Measurements from ENCODE around the gene GPD2.

The GPD2 gene

DNA sequence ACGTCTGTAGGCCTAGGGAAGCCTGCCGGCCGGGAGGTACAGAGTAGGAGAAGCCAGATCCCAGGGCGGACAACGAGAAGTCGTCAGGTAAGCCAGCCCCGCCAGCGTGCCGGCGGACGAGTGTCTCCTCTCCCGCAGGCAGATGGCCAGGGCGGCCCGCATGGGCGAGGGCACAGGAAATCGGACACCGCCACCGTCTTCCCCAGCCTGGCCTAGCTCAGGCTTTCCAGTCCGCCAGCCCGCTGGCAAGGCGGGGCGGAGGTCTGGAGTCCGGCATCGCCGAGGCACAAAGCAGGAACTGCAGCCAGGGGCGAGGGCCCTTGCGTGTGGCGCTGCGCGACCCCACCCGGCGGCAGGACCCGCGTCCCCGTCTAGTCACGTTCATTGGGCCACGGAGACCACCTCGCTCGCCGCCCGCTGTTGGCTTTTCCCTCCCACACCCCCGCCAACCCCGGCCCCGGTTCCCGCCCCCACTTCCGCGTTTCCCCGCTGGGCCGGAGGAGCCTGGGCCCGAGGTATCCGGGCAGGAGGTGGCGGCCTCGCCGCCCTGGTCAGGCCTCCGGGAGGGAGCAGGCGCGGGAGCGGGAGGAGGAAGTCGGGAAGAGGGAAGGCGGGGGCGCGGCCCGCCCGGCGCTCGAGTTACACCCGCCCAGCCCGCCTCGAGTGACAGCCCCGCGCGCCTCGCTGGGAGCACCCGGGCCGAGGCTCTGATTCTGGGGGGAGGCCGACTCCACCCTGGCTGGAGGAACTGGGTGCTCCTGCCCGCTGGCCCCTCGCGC lies at the start of gene GPD2:
Gene GPD2, plus strand, starts transcription at position 662 of the 779 bp plus-strand sequence. CDS start 39,727 bp downstream, outside the sequence.
- DNase-seq (ENCODE audit: low read depth) = peak; percentile 26

GRCh38 chr2:156394033-156394741 lies 42.0 kb upstream of the GPD2 start:
- DNase-seq (ENCODE audit: low read depth) = no peak

GRCh38 chr2:156396126-156396525 lies 40.1 kb upstream of the GPD2 start:
- no peak for DNase-seq (ENCODE audit: low read depth)

GRCh38 chr2:156397229-156397628 lies 39.0 kb upstream of the GPD2 start:
- DNase-seq (ENCODE audit: low read depth) = no peak

DNA sequence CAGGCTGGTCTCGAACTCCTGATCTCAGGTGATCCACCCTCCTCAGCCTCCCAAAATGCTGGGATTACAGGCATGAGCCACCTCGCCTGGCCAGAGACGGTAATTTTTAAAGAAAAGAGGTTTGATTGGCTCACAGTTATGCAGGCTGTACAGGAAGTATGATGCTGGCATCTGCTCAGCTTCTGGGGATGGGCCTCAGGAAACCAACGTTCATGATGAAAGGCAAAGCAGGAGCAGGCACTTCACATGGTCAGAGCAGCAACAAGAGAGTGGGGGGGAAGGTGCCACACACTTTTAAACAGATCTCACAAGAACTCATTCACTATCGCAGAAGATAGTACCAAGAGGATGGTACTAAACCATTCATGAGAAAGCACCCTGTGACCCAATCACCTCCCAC lies 38.0 kb upstream of the GPD2 start:
- DNase-seq (ENCODE audit: low read depth) = no peak

DNA sequence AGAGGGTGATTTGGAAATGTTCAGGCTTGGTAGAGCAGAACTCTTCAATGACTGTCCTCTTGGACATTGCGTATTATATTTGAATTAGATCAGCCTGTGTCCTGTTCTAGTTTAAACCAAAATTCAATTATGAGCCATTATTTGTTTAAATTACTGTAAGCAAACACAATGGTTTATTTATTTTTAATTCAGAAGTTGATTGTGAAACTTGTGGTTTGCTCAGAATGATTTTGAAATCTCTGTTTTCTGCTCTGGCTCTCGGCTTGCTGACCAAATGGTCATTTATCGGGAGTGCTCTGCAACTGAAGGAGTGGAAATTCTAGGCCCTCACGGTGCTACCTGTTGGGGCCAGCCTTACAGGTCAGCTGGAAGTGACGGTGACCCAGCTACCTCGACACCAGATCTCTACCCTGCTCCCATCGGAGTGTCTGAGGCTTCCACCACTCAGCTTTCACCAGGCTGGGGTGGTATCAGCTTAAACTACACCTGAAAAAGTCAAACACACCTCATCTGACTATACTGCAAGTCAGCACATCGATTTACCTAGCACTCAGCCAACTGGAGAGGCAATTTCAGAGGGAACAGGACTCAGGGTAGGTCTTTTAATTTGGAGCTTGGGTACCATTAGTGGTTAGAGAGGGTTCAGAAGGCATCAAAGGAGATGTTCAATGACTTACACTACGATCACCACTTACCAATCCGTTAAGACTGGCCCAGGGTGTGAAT lies 36.8 kb upstream of the GPD2 start:
- DNase-seq (ENCODE audit: low read depth) = no peak

GRCh38 chr2:156399950-156400705 lies 36.1 kb upstream of the GPD2 start:
- no peak for DNase-seq (ENCODE audit: low read depth)

DNA sequence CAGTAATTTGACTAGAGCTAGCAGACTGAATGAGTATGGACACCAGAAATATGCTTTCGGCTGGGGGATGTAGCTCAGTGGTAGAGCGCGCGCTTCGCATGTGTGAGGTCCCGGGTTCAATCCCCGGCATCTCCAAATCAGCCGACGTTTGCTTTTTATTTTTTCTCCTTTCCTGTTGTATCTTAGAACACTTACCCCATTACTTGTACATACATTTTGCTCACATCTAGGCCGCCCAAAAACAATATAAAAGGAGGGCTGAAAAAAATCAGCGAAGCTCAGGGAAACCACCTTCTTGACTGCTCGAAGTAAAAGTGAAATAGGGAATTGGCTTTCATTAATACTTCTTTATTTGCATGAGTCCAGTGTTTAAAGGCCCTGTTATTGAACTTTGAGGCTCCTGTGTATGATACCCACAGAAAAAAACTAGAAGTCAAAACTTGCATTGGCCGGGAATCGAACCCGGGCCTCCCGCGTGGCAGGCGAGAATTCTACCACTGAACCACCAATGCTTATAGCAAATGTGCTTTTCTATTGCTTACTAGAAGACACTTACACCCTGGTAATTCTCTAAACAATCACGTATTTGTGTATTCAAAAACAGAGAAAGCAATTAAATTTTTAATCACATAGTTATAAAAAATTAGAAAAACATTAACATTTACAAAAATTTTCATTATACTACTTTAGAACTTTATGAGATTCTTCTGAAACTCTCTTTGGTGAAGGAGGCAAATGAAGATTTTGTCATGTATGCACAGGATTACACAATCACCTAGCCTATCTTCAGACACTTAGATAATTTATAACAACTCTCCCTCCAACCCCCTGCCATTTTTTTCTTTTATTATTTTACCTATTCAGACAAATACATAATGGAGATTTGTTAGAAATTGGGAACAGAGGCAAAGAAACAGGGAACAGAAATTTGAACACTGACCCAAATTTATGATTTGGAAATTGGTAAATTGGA lies 35.2 kb upstream of the GPD2 start:
- DNase-seq (ENCODE audit: low read depth) = peak; percentile 66

- no peak for DNase-seq (ENCODE audit: low read depth)
Measured at GRCh38 chr2:156401861-156402260, 34.3 kb upstream of the GPD2 start.

- DNase-seq (ENCODE audit: low read depth) = no peak
Measured at GRCh38 chr2:156405586-156405985, 30.6 kb upstream of the GPD2 start.

DNA sequence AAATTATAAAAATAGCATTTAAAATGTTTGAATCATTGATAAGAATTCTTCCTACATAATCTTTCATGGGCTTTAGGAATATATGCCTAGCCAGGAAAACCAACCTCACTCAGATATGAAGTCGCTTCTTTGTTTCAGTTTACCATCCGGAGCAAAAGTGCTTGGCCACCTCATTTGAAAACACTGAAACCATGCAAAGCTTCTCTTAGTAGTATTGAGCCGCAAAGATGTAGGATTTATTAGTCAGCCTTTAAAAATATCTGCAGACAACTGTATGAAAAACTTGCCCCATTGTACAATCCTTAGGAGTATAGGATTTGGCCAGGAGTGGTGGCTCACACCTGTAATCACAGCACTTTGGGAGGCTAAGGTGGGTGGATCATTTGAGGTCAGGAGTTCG lies 24.3 kb upstream of the GPD2 start:
- DNase-seq (ENCODE audit: low read depth) = no peak

DNA sequence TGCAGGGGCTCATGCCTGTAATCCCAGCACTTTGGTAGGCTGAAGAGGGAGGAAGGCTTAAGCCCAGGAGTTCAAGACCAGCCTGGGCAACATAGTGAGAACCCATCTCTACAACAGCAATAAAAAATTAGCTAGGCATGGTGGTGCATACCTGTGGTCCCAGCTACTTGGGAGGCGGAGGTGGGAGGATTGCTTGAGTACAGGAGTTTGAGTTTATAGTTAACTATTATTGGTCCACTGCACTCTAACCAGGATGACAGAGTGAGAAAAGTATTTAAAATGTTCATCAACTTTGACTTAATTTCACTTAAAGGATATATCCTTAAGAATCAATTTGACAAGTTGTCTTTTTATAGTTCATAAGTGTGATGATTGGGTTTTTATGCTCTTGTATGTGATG lies 14.3 kb upstream of the GPD2 start:
- DNase-seq (ENCODE audit: low read depth) = no peak

DNA sequence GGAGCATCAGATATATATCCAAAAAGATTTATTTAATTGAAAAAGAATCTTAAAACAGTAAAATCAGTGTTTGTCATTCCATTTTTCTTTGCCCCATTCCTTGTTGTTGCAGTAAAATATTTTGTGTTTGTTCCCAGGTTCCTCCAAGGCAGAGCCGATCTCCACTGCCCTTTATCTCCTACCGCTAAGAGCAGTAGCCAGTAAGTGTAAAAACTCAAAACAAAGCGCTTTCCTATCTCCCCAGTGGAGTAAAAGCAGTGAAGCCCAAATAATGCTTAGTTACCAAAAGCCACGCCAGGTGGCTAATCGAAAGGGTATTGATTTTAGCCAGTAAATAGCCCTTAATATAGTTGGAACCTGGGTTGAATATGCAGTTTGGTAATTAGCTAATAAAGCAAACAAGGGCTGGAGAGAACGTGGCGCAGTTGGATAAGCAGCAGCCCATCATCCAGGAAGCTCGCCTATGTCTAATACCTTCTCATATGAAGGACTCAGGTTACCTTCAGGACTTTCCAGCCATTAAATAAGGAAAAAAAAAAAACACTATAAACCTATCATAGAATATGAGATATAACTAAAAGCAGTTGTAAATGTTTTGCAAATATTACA lies 12.4 kb upstream of the GPD2 start:
- no peak for DNase-seq (ENCODE audit: low read depth)

DNA sequence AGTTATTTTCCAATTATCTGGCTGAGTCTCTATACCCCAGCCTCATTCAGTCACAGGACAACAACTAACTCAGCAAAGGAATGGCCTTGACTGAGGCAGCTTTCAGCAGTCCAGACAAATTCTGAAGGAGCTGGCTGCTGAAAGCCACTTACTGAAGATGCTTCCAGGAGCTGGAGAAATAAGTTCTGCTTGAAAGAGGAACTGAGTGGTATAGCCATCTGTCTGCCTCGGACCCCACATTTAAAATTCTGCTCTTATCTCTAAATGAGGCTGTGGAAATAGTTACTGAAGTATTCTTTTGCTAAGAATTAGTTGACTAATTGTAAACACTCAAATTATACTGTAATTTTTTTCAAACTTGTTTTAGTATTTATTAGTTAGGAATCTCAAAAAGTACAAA lies 9.1 kb upstream of the GPD2 start:
- DNase-seq (ENCODE audit: low read depth) = no peak

DNA sequence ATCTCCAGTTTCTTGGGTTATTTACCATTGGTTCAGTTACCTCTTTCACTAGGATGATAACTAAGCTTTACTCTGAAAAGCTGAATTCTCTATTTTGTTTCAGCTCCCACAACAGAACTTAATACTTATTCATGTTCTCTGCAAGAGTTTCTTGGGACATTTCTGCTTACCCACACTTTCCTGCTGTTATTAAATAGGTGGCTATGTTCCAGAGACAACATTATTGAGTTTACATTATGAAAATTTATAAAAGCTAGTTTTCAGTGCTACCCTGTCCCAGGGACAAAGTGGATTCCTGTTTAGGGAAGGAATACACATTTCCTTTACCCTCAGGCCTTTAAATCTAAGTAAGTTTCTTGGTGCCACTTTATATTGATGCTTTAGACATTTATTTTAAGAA lies 7.0 kb upstream of the GPD2 start:
- no peak for DNase-seq (ENCODE audit: low read depth)

- DNase-seq (ENCODE audit: low read depth) = no peak
Measured at GRCh38 chr2:156430236-156430979, 5.8 kb upstream of the GPD2 start.

DNA sequence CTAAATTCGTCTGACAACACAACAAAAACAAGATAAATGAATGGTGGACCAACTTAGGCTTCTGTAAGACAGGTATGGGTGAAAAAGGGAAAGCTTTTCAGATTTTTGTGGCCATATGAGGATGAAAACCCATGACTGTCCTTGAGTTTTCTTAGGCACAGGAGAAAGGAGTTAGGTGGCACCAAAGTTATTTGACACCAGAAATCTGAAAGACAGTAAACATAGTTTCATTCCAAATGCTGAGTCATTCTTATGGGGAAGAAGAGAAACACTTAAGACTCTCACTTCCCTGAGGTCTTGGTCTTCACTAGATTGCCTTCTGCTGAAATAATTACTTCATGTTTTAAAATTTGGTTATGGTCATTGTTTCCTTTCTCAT lies 5.2 kb upstream of the GPD2 start:
- DNase-seq (ENCODE audit: low read depth) = no peak

- DNase-seq (ENCODE audit: low read depth) = no peak
Measured at GRCh38 chr2:156434461-156435291, 1.5 kb upstream of the GPD2 start.

- no peak for DNase-seq (ENCODE audit: low read depth)
Measured at GRCh38 chr2:156435396-156435717, 822 bp upstream of the GPD2 start.
